ENCODE results near the gene RSBN1L.
"Not testable (repeated sequence)": the region's sequence is repeated elsewhere in the genome, so short reads cannot be mapped to it uniquely, and the experiment has no call there.

Gene RSBN1L

GRCh38 chr7:77778535-77778934 lies 82.3 kb downstream of the RSBN1L start:
- no peak for DNase-seq

GRCh38 chr7:77782383-77782782 lies 86.1 kb downstream of the RSBN1L start:
- DNase-seq = no peak

- DNase-seq = no peak
These were observed 86.9 kb downstream of the RSBN1L start for GRCh38 chr7:77783111-77783510.

GRCh38 chr7:77783545-77783944 lies 87.3 kb downstream of the RSBN1L start:
- DNase-seq = no peak

GRCh38 chr7:77784426-77784825 lies 88.2 kb downstream of the RSBN1L start:
- not testable (repeated sequence) for DNase-seq

GRCh38 chr7:77786018-77786417 lies 89.8 kb downstream of the RSBN1L start:
- DNase-seq = no peak

- no peak for DNase-seq
These were observed 90.5 kb downstream of the RSBN1L start for GRCh38 chr7:77786741-77787140.

GRCh38 chr7:77788327-77788902 lies 92.2 kb downstream of the RSBN1L start:
- DNase-seq = no peak

GRCh38 chr7:77791336-77791735 lies 95.1 kb downstream of the RSBN1L start:
- DNase-seq = no peak

GRCh38 chr7:77791956-77792355 lies 95.7 kb downstream of the RSBN1L start:
- DNase-seq = no peak

GRCh38 chr7:77794000-77794399 lies 97.7 kb downstream of the RSBN1L start:
- DNase-seq = no peak

GRCh38 chr7:77796109-77796508 lies 99.8 kb downstream of the RSBN1L start:
- no peak for DNase-seq

- no peak for DNase-seq
These were observed 100.7 kb downstream of the RSBN1L start for GRCh38 chr7:77796960-77797359.

- peak in 2 of 4 experiments; percentile 29 to 50 for DNase-seq
These were observed 101.6 kb downstream of the RSBN1L start for GRCh38 chr7:77797734-77798393.

GRCh38 chr7:77798394-77799077 lies 102.3 kb downstream of the RSBN1L start, which contains the start of the genes PHTF2 and TMEM60:
PHTF2 (plus strand) TSS chr7:77798773.
TMEM60 (minus strand) TSS chr7:77798434; CDS start chr7:77794373, 4,061 bp downstream.
- peak; percentile 81 to 91 (median 90) for DNase-seq

GRCh38 chr7:77799078-77799964 lies 103.1 kb downstream of the RSBN1L start:
- peak in 1 of 4 experiments; percentile 13 for DNase-seq

- no peak for DNase-seq
These were observed 103.9 kb downstream of the RSBN1L start for GRCh38 chr7:77800158-77800557.

- DNase-seq = no peak
These were observed 104.5 kb downstream of the RSBN1L start for GRCh38 chr7:77800730-77801129.

- DNase-seq = no peak
These were observed 106.5 kb downstream of the RSBN1L start for GRCh38 chr7:77802557-77803405.

- DNase-seq = no peak
These were observed 110.2 kb downstream of the RSBN1L start for GRCh38 chr7:77806425-77806824.

GRCh38 chr7:77808517-77808916 lies 112.3 kb downstream of the RSBN1L start:
- no peak for DNase-seq
